H1 (cell line): ENCODE results near the gene AGR2. TPM values are rescaled to one million over a fixed set of nuclear protein-coding genes. Genes with fewer than 3 reads are reported as not detected.

Source experiments
- CTBP2 ChIP-seq: IDR thresholded peaks from 2 replicates; pipeline ENCODE4 v1.7.0; 2011; ENCODE audit warnings: borderline replicate concordance, mild to moderate bottlenecking, moderate library complexity, mixed read lengths, low read length; ENCODE audit not compliant: insufficient read depth, insufficient read length
- CTCF ChIP-seq, 3 experiments: IDR thresholded peaks; 1 replicate in 2 of 3; 2 replicates in 1 of 3; pipeline versions ENCODE4 v1.5.1 to v1.6.1; 2011; ENCODE audit warnings: low read length in 3 of 3, mild to moderate bottlenecking in 3 of 3, inconsistent platforms in 2 of 3, low read depth in 1 of 3, moderate library complexity in 1 of 3; ENCODE audit not compliant: insufficient read depth in 1 of 3; ENCODE audit errors: control extremely low read depth in 1 of 3
- GTF2F1 ChIP-seq: IDR thresholded peaks from 2 replicates; pipeline ENCODE4 v1.6.1; 2012; ENCODE audit warnings: low read depth, low read length, improper control_type of control experiment, borderline replicate concordance
- RXRA ChIP-seq: IDR thresholded peaks from 2 replicates; pipeline ENCODE4 v1.6.1; 2011; ENCODE audit warnings: low read depth, mild to moderate bottlenecking, low read length, moderate library complexity; ENCODE audit not compliant: insufficient read depth
- polyA plus RNA-seq, 7 experiments: library from polyadenylated mRNA; depleted of rRNA in 3 of 7; stranded (reverse) in 5 of 7; unstranded in 2 of 7; fragments of >200 nt in 5 of 7; fragments of 200-250 nt in 2 of 7; gene quantifications; 1 replicate in 5 of 7; 2 replicates in 1 of 7; 4 replicates in 1 of 7; pipeline versions ENCODE4 v1.2.1 to v1.2.3, GENCODE V29; 2011 to 2013; ENCODE audit warnings: missing spikeins in 2 of 7, mixed read lengths in 2 of 7
- total RNA-seq: library from RNA; stranded (reverse); fragmentation: NEBNext Ultra II Directional; extraction: Animal tissue kit (Norgen Biotek cat#: 25700); gene quantifications from 2 replicates; pipeline ENCODE4 v1.2.1, GENCODE V29; 2021
- TF ChIP-seq, protein P1 (sequence below): IDR thresholded peaks from 2 replicates; pipeline ENCODE4 v1.6.1; 2011; ENCODE audit warnings: low read depth, mild to moderate bottlenecking, low read length; ENCODE audit not compliant: insufficient read depth

Gene AGR2
- total and polyA plus RNA-seq, 2 of the 8 experiments (the other 6 are each of a cell fraction or from before 2014, with no cell fraction given): not detected

GRCh38 chr7:16787127-16787526 lies 17.7 kb downstream of the AGR2 start (continued):
- TF ChIP-seq, protein P1, sequence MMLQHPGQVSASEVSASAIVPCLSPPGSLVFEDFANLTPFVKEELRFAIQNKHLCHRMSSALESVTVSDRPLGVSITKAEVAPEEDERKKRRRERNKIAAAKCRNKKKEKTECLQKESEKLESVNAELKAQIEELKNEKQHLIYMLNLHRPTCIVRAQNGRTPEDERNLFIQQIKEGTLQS: no peak
- TF ChIP-seq CTBP2 (no peak), GTF2F1 (no peak), CTCF (IDR thresholded peaks at IDR 0.05; ENCODE audit: control extremely low read depth in 1 of 3, insufficient read depth in 1 of 3, low read depth in 1 of 3, low read length in 3 of 3) (no peak), RXRA (no peak)
